Loucy (cell line): ENCODE results near the gene ARHGAP1.

Experiments used
- CTCF ChIP-seq: fragments of 200-600 bp; sonication (generic); conservative IDR thresholded peaks from 2 replicates; pipeline ENCODE4 v1.5.1; 2014; ENCODE audit warnings: mild to moderate bottlenecking, antibody characterized with exemption, low read length
- EZH2phosphoT487 ChIP-seq: fragments of 200-600 bp; IDR thresholded peaks from 2 replicates; pipeline ENCODE4 v1.6.1; 2018; ENCODE audit warnings: antibody characterized with exemption, mild to moderate bottlenecking, moderate library complexity, borderline replicate concordance

DNA sequence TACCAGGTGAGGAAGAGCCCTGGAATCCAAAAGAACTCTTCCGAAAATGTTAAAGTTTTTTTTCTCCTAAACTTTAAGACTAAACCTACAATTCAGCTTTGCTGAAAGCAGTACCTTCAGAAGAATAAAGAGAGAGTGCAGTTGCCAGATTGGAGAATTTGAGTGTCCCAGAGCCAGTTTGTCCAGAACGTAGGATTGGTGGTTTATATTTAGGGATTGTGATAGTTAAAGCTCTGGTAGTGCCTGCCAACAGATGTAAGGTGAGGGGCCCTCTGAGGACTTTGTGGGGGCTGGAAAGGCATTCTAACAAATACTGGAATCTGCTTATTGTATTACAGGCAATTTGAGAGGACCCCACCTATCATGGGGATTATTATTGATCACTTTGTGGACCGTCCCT is 43.2 kb downstream of the ARHGAP1 start:
- TF ChIP-seq CTCF (no peak), EZH2phosphoT487 (no peak)
